Loucy (cell line): ENCODE results near the gene ACCSL.

Source experiments
- H2AFZ ChIP-seq: fragments of 200-600 bp; sonication (generic); 2 replicates; pipeline ENCODE4 v1.6.0; 2016; ENCODE audit warnings: antibody characterized with exemption, mild to moderate bottlenecking, low read length, moderate library complexity
- H3F3A ChIP-seq: fragments of 200-600 bp; 2 replicates; pipeline ENCODE4 v1.6.0; 2016; ENCODE audit warnings: antibody characterized with exemption, low read depth, mild to moderate bottlenecking
- H3K27me3 ChIP-seq: fragments of 200-600 bp; sonication (generic); 2 replicates; pipeline ENCODE4 v1.6.1; 2014; ENCODE audit warnings: low read length, mild to moderate bottlenecking; ENCODE audit not compliant: insufficient read depth, poor library complexity, severe bottlenecking
- H3K36me3 ChIP-seq: fragments of 200-600 bp; sonication (generic); 2 replicates; pipeline ENCODE4 v1.6.1; 2016; ENCODE audit warnings: low read length; ENCODE audit not compliant: insufficient read depth
- H3K4me1 ChIP-seq: fragments of 200-600 bp; sonication (generic); 2 replicates; pipeline ENCODE4 v1.5.1; 2014; ENCODE audit warnings: low read length, mild to moderate bottlenecking; ENCODE audit not compliant: insufficient read depth, poor library complexity, severe bottlenecking
- H3K4me2 ChIP-seq: fragments of 200-600 bp; sonication (generic); 2 replicates; pipeline ENCODE4 v1.6.0; 2014; ENCODE audit warnings: antibody characterized with exemption, low read length, low read depth, mild to moderate bottlenecking; ENCODE audit not compliant: poor library complexity, severe bottlenecking
- H3K4me3 ChIP-seq: fragments of 200-600 bp; sonication (generic); 2 replicates; pipeline ENCODE4 v1.5.1; 2014; ENCODE audit warnings: low read length, mild to moderate bottlenecking, mixed read lengths; ENCODE audit not compliant: poor library complexity, severe bottlenecking
- H3K79me2 ChIP-seq: fragments of 200-600 bp; sonication (generic); 2 replicates; pipeline ENCODE4 v1.6.1; 2014; ENCODE audit warnings: low read length; ENCODE audit not compliant: insufficient read depth
- H3K9ac ChIP-seq: fragments of 200-600 bp; sonication (generic); 2 replicates; pipeline ENCODE4 v1.6.0; 2014; ENCODE audit warnings: mild to moderate bottlenecking, low read depth, low read length, moderate library complexity; ENCODE audit not compliant: poor library complexity, severe bottlenecking
- H3K9me2 ChIP-seq: fragments of 200-600 bp; sonication (generic); replicated peaks from 2 replicates; pipeline ENCODE4 v1.6.1; 2016; ENCODE audit warnings: low read depth, low read length, mixed read lengths
- H3K9me3 ChIP-seq: fragments of 200-600 bp; sonication (generic); 2 replicates; pipeline ENCODE4 v1.6.1; 2014; ENCODE audit warnings: mild to moderate bottlenecking, antibody characterized with exemption, low read length, low read depth; ENCODE audit not compliant: insufficient read depth
- H4K20me1 ChIP-seq: fragments of 200-600 bp; sonication (generic); 2 replicates; pipeline ENCODE4 v1.6.0; 2014; ENCODE audit warnings: antibody characterized with exemption, low read length, mild to moderate bottlenecking; ENCODE audit not compliant: insufficient read depth, poor library complexity, severe bottlenecking
- CTCF ChIP-seq: fragments of 200-600 bp; sonication (generic); conservative IDR thresholded peaks from 2 replicates; pipeline ENCODE4 v1.5.1; 2014; ENCODE audit warnings: mild to moderate bottlenecking, antibody characterized with exemption, low read length
- EZH2phosphoT487 ChIP-seq: fragments of 200-600 bp; IDR thresholded peaks from 2 replicates; pipeline ENCODE4 v1.6.1; 2018; ENCODE audit warnings: antibody characterized with exemption, mild to moderate bottlenecking, moderate library complexity, borderline replicate concordance

ACCSL gene

GRCh38 chr11:44025727-44026126 lies 22.1 kb upstream of the ACCSL start:
- no peaks in the 10 kb centered on the region for H3K9me2 ChIP-seq
- no peak overlapping the region for H3K4me2 ChIP-seq
- H3K79me2 ChIP-seq = no peaks in the 10 kb centered on the region
- peaks cover 6% of the 10 kb centered on the region for H3K4me1 ChIP-seq
- TF ChIP-seq EZH2phosphoT487 (no peak), CTCF (no peak)
- peaks cover 9% of the 10 kb centered on the region for H3K9me3 ChIP-seq
- no peaks in the 10 kb centered on the region for H3K36me3 ChIP-seq
- no peak overlapping the region for H3K4me3 ChIP-seq
- H4K20me1 ChIP-seq = no peaks in the 10 kb centered on the region
- H3K9ac ChIP-seq = no peak overlapping the region
- no peaks in the 10 kb centered on the region for H3F3A ChIP-seq
- H3K27me3 ChIP-seq = no peaks in the 10 kb centered on the region
- no peak overlapping the region for H2AFZ ChIP-seq

GRCh38 chr11:44028401-44028800 lies 19.4 kb upstream of the ACCSL start:
- TF ChIP-seq EZH2phosphoT487 (no peak), CTCF (no peak)
- H3K9me3 ChIP-seq = peaks cover 5% of the 10 kb centered on the region; the same call in 1 of the 2 replicates
- no peaks in the 10 kb centered on the region for H3K9me2 ChIP-seq
- no peaks in the 10 kb centered on the region for H3K27me3 ChIP-seq
- H2AFZ ChIP-seq = no peak overlapping the region
- peaks cover 6% of the 10 kb centered on the region for H3K4me1 ChIP-seq
- no peaks in the 10 kb centered on the region for H3K36me3 ChIP-seq
- no peaks in the 10 kb centered on the region for H3F3A ChIP-seq
- H3K4me2 ChIP-seq = no peak overlapping the region
- no peaks in the 10 kb centered on the region for H3K79me2 ChIP-seq
- H3K9ac ChIP-seq = no peak overlapping the region
- no peak overlapping the region for H3K4me3 ChIP-seq
- H4K20me1 ChIP-seq = no peaks in the 10 kb centered on the region

- Histone ChIP-seq H2AFZ (no peak overlapping the region), H3K4me3 (no peak overlapping the region), H3K4me1 (peaks cover 1% of the 10 kb centered on the region), H3K9me3 (peaks cover 5% of the 10 kb centered on the region; the same call in 1 of the 2 replicates), H3F3A (no peaks in the 10 kb centered on the region), H3K9ac (no peak overlapping the region), H3K36me3 (no peaks in the 10 kb centered on the region), H4K20me1 (no peaks in the 10 kb centered on the region), H3K9me2 (no peaks in the 10 kb centered on the region), H3K79me2 (no peaks in the 10 kb centered on the region), H3K4me2 (no peak overlapping the region), H3K27me3 (no peaks in the 10 kb centered on the region)
- TF ChIP-seq EZH2phosphoT487 (no peak), CTCF (no peak)
Measured at GRCh38 chr11:44028816-44029506, 18.8 kb upstream of the ACCSL start.
